Stimulated activated CD4-positive, alpha-beta T cell treated with anti-CD3 and anti-CD28 coated beads, TNF-alpha, amount 100 ng/mL, for 4 hours (primary cell): ENCODE data around the gene CRYZ.
"Not testable (repeated sequence)": the region's sequence is repeated elsewhere in the genome, so short reads cannot be mapped to it uniquely, and the experiment has no call there.

Experiments used
- DNase-seq, 3 experiments: peaks; one replicate each; pipeline ENCODE4 v3.0.0-alpha.2; 2020; ENCODE audit warnings: low read depth in 3 of 3

Gene CRYZ

DNA sequence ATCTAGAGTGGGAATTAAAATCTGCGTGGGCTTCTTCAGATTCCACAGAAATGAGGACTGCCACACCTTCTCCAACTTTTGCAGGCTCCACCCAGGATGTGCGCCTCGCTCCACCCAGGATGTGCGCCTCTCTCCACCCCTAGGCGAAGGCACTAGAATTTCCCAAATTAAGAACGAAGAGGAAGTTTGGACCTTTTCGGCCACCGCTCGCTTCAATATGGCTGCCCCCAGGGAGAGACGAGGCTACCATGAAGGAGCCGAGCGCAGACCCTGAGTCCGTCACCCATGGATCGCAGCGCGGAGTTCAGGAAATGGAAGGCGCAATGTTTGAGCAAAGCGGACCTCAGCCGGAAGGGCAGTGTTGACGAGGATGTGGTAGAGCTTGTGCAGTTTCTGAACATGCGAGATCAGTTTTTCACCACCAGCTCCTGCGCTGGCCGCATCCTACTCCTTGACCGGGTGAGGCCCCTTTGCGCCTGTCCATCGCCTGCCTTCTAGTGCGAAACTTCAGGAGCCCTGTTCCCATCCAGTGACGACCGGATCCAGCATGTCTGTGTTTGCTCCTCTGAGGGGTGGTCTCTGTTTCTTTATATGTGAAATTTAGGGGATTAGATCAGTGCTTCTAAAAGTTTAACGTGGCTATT, at the start of gene CRYZ, which contains the start of gene TYW3:
CRYZ (minus strand) TSS at position 91 of the 644 bp plus-strand sequence. CDS start 8,229 bp downstream, outside the sequence.
TYW3 (plus strand) TSS at position 193 of the 644 bp plus-strand sequence; CDS start at position 286, 93 bp downstream.
- DNase-seq: peak; percentile 62 to 75 (median 67)

- DNase-seq: no peak
Observed at GRCh38 chr1:74780594-74780993, 47.7 kb upstream of the CRYZ start.

DNA sequence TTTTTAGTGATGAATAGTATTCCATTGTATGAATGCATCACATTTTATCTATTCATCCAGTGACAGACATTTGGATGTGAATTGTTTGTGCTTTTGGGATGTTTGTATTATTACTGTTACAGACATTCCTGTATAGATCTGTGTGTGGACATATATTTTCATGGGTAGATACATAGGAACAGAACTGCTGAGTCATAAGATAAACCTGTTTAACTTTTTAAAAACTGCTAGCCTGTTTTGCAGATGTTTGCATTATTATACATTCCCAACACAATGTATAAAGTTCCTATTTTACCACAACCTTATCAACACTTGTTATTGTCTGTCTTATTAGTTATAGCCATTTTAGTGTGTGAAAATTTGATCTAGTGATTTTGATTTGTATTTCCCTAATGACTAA, 46.9 kb upstream of the CRYZ start:
- DNase-seq: no peak

- no peak for DNase-seq
Observed at GRCh38 chr1:74777525-74777924, 44.7 kb upstream of the CRYZ start.

- DNase-seq: no peak
Observed at GRCh38 chr1:74775735-74776134, 42.9 kb upstream of the CRYZ start.

DNA sequence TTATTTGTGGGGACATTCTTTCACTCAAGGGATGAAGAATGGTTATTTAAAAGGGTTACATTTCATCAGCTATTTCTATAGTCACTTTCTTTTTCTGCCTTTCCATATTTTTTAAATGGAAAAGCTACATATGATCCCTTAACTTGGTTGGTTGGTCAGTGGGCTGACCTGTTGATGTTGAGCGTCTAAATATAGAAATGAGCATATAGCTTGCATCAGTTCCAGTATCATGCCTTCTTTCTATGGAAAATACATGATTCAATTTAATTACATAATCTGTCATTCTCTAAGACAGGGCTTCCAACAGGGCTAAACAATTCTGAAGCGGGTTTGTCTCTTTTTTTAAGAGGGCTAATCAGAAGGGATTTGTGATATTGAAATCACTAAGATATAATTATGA, 40.7 kb upstream of the CRYZ start:
- DNase-seq: no peak

- no peak for DNase-seq
Observed at GRCh38 chr1:74772945-74773344, 40.1 kb upstream of the CRYZ start.

GRCh38 chr1:74771913-74772515, 39.2 kb upstream of the CRYZ start:
- no peak for DNase-seq

- no peak for DNase-seq
Observed at GRCh38 chr1:74767490-74767889, 34.6 kb upstream of the CRYZ start.

- no peak for DNase-seq
Observed at GRCh38 chr1:74766579-74766978, 33.7 kb upstream of the CRYZ start.

DNA sequence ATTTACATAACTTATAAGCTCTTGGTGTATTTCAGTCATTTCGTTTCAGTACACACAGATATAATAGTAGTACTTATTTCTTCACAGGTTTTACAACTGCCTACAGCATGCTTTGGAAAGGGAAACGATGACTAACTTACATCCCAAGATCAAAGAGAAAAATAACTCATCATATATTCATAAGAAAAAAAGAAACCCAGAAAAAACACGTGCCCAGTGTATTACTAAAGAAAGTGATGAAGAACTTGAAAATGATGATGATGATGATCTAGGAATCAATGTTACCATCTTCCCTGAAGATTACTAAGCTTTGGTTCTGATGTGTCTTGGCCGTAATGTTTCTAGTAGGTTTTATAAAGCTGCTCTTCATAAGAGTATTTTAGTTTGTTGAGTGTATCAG, 31.0 kb upstream of the CRYZ start:
- no peak for DNase-seq

DNA sequence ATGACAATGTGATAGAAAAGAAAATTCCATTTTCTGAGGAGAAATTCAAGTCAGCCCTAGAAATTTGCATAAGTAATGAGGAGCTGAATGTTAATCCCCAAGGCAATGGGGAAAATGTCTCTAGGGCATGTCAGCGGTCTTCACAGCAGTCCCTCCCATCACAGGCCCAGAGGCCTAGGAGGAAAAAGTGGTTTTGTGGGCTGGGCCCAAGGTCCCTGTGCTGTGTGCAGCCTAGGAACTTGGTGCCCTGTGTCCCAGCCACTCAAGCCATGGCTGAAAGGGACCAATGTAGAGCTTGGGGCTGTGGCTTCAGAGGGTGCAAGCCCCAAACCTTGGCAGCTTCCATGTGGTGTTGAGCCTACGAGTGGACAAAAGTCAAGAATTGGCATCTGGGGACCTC, 23.8 kb upstream of the CRYZ start:
- DNase-seq: not testable (repeated sequence)

DNA sequence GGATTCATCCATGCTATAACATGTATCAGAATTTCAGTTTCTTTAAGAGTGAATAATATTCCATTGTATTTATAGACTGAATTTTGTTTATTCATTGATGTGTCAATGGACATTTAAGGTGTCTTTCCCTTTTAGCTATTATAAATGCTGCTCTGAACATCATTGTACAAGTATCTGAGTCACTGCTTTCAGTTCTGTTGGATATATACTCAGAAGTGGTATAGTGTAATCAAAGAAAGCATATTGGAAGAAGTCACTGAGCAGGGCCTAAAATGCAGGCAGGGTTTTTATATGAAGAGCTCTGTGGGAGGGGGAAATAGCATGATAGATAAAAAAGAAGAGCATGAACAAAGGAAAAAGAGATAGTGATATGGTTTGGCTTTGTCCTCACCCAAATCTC, 22.6 kb upstream of the CRYZ start:
- no peak for DNase-seq

DNA sequence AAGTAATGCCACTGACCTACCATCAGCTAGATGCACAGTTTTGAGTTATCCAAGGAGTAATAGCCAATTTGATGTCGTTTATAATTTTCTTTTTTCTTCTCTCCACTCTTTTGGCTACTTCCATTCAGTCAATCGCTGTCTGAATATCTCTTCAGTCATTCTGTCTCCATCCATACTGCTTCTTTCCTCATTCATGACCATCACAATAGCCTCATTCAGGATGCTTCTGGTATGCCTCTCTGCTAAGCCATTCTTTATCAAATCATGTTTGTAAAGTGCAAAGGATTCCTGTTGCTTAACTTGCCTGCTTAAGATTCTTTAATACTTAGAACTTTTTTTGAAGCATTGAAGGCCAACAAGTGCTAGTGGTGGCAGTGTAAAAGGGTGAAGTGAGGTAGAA, 20.3 kb upstream of the CRYZ start:
- no peak for DNase-seq

GRCh38 chr1:74748960-74749359, 16.1 kb upstream of the CRYZ start:
- DNase-seq: no peak

GRCh38 chr1:74745247-74745646, 12.4 kb upstream of the CRYZ start:
- DNase-seq: not testable (repeated sequence)

DNA sequence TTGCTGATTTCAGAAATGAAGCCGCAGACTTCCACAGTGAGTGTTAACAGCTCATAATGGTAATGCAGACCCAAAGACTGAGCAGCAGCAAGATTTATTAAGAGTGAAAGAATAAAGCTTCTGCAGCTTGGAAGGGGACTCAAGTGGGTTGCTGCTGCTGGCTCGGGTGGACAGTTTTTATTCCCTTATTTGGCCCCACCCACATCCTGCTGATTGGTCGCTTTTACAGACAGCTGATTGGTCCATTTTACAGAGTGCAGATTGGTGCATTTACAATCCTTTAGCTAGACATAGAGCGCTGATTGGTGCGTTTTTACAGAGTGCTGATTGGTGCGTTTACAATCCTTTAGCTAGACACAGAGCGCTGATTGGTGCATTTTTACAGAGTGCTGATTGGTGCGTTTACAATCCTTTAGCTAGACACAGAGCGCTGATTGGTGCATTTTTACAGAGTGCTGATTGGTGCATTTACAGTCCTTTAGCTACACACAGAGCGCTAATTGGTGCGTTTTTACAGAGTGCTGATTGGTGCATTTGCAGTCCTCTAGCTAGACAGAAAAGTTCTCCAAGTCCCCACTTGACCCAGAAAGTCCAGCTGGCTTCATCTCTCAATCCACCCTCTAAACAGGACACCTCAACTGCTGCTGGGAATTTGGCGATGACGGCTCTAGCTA, 7.6 kb upstream of the CRYZ start:
- DNase-seq: not testable (repeated sequence)

- DNase-seq: no peak
Observed at GRCh38 chr1:74737333-74737732, 4.5 kb upstream of the CRYZ start.

DNA sequence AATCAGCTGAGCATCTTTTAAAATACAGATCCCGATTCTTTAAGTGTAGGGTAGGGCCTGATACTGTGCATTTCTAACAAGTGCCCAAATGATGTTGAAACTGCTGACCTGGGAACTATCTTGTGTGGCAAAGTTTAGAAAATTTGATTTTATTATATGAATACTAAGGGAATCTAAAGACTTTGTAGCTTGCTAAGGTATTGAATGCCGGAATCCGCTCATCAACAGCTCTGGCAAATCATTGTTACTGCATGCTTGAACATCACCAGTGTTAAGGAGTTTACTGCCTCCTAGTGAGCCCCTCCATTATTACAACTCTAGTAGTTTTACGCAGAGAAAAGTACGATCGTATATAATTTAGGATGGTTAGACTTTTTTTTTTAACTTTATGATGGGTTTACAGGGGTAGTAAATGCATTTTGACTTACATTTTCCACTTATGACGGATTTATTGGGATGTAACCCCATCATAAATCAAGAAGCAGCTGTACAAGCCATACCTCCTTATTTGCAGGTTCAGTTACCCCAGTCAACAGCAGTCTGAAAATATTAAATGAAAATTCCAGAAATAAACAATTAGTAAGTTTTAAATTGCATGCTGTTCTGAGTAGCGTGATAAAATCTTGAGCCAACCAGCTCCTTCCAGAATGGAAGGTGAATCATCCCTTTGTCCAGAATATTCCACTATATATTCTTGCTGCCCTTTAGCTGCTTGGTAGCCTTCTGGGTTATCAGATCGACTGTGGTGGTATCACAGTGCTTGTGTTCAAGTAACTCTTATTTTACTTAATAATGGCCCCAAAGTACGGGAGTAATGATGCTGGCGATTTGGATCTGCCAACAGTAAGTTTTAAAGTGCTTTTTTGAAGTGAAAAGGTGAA, 994 bp upstream of the CRYZ start:
- DNase-seq: peak in 1 of 3 experiments; percentile 3

GRCh38 chr1:74732071-74732946, 541 bp downstream of the CRYZ start:
- peak in 1 of 3 experiments; percentile 3 for DNase-seq
